Type B pancreatic cell (in vitro differentiated cells): Measurements from ENCODE around the gene AUH. TPM values are rescaled to one million over a fixed set of nuclear protein-coding genes. Genes with fewer than 3 reads are reported as not detected.

Experiments
- DNase-seq: peaks from one replicate; pipeline ENCODE4 v3.0.0; 2021; ENCODE audit warnings: mixed read lengths; ENCODE audit not compliant: unreplicated experiment; ENCODE audit errors: extremely low spot score
- H3K27ac Mint-ChIP-seq: 2 replicates; pipeline ENCODE4 v1.8.0; 2021; ENCODE audit warnings: mild to moderate bottlenecking, mixed read lengths
- H3K27me3 Mint-ChIP-seq: 2 replicates; pipeline ENCODE4 v1.8.0; 2021; ENCODE audit warnings: mixed read lengths
- H3K36me3 Mint-ChIP-seq: 2 replicates; pipeline ENCODE4 v1.8.0; 2021; ENCODE audit warnings: mixed read lengths
- H3K4me1 Mint-ChIP-seq: one replicate; pipeline ENCODE4 v1.8.0; 2021; ENCODE audit warnings: mixed read lengths; ENCODE audit not compliant: unreplicated experiment
- H3K4me3 Mint-ChIP-seq: 2 replicates; pipeline ENCODE4 v1.8.0; 2021; ENCODE audit warnings: mild to moderate bottlenecking, mixed read lengths
- H3K9me3 Mint-ChIP-seq: 2 replicates; pipeline ENCODE4 v1.8.0; 2021; ENCODE audit warnings: mixed read lengths
- total RNA-seq: library from RNA; stranded (reverse); gene quantifications from 2 replicates; pipeline ENCODE4 v1.2.1, GENCODE V29; 2021; ENCODE audit warnings: low replicate concordance
- TF ChIP-seq, protein P1 (sequence below): fragments of 200-600 bp; sonication (generic); conservative IDR thresholded peaks from 2 replicates; pipeline ENCODE4 v1.5.0; 2021; ENCODE audit warnings: antibody characterized with exemption, mild to moderate bottlenecking

The AUH gene
- total RNA-seq, 1 donor from 2014 or later, result 25.0 TPM

DNA sequence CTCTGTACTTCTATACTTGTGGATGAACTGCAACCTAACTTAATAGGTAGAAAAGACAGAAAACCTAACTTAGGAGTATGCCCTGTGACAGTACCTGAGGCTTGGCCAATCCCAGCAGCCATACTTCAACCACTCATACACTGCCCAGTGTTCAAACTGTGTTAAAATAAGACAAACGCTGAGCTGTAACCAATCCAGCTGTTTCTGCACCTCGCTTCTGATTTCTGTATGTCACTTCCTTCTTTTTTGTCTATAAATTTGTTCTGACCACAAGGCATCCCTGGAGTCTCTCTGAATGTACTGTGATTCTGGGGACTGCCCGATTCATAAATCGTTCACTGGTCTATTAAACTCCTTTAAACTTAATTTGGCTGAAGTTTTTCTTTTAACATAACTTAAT lies 41.4 kb downstream of the AUH start:
- Mint-ChIP-seq H3K4me3 (no peak overlapping the region), H3K9me3 (no peaks in the 10 kb centered on the region), H3K36me3 (peaks cover 19% of the 10 kb centered on the region), H3K27ac (no peak overlapping the region), H3K27me3 (no peaks in the 10 kb centered on the region), H3K4me1 (peaks cover 5% of the 10 kb centered on the region)
- TF ChIP-seq, protein P1, sequence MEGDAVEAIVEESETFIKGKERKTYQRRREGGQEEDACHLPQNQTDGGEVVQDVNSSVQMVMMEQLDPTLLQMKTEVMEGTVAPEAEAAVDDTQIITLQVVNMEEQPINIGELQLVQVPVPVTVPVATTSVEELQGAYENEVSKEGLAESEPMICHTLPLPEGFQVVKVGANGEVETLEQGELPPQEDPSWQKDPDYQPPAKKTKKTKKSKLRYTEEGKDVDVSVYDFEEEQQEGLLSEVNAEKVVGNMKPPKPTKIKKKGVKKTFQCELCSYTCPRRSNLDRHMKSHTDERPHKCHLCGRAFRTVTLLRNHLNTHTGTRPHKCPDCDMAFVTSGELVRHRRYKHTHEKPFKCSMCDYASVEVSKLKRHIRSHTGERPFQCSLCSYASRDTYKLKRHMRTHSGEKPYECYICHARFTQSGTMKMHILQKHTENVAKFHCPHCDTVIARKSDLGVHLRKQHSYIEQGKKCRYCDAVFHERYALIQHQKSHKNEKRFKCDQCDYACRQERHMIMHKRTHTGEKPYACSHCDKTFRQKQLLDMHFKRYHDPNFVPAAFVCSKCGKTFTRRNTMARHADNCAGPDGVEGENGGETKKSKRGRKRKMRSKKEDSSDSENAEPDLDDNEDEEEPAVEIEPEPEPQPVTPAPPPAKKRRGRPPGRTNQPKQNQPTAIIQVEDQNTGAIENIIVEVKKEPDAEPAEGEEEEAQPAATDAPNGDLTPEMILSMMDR, result no peak
- DNase-seq, result no peak

DNA sequence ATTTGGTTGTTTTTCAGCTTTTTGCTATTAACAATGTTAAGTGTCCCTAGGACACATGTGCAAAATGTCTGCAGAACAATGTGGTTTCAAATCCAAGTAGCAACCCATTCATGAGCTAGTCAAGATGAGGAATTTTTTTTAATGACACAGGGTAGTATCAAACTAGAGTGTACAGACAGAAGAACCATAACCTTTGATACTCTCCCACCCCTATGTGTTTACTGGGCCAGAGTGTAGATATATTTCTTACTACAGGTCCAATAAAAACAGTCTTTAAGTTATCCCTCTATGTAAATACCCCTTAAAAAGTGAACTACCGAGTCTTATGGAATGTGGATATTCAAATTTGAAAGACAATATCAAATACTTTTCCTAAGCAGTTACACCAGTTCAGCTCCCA lies 45.6 kb downstream of the AUH start:
- Mint-ChIP-seq H3K4me3 (no peak overlapping the region), H3K4me1 (peaks cover 11% of the 10 kb centered on the region), H3K27ac (no peak overlapping the region), H3K36me3 (peaks cover 22% of the 10 kb centered on the region), H3K9me3 (no peaks in the 10 kb centered on the region), H3K27me3 (no peaks in the 10 kb centered on the region)
- TF ChIP-seq, protein P1, result no peak
- no peak for DNase-seq

DNA sequence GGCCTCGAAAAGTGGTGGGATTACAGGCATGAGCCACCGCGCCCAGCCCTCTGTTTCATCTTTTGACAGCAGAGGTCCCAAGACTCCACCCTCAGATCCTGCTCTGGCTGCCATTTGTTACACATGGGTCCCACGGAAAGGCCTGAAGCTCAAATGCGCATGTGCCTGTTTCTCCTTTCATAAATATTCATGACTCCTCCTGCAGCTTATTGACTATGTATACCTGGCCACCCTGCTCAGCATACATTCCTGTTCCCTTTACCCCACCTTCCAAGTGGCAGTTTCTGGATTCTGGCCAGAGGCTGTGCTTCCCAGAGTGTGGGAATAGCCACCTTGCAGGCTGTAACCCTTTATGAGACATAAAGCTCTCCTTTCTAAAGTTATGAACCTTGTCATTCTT lies 46.5 kb downstream of the AUH start:
- peaks cover 28% of the 10 kb centered on the region for H3K36me3 Mint-ChIP-seq
- TF ChIP-seq, protein P1, result no peak
- H3K4me3 Mint-ChIP-seq, result peak overlapping the region; percentile 9
- H3K9me3 Mint-ChIP-seq, result peaks cover 4% of the 10 kb centered on the region
- no peak for DNase-seq
- H3K27me3 Mint-ChIP-seq, result no peaks in the 10 kb centered on the region
- no peak overlapping the region for H3K27ac Mint-ChIP-seq
- H3K4me1 Mint-ChIP-seq, result peaks cover 11% of the 10 kb centered on the region

DNA sequence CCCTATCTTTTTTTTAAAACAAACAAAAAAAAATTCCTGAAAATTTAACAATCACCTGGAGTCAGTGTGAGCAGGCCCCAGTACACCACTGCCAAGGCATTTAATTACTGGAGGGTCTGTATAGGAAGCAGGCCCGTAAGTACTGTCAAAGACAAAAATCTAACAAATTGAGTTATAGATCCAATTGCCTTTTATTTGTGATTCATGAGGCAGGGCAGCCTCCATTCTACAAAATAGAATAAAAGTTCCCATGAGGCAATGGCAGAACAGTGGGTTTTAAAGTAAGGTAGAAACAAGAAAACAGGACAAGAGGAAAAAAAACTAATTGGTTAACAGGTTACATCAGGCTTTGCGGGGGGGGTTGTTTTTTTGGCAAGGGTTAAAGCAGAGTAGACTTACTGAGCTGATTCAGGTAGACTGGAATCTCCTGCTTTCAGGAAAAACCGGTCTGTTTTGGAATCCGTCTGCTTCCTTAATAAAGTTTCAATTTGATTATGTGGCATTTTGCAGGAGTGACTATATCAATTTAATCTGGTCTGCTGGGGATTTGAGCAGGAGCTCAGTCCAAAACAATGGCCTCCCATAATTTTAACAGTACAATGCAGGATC lies 48.9 kb downstream of the AUH start:
- TF ChIP-seq, protein P1, result no peak
- no peaks in the 10 kb centered on the region for H3K27me3 Mint-ChIP-seq
- peaks cover 6% of the 10 kb centered on the region for H3K4me1 Mint-ChIP-seq
- H3K36me3 Mint-ChIP-seq, result peaks cover 36% of the 10 kb centered on the region
- H3K4me3 Mint-ChIP-seq, result peak overlapping the region; percentile 16
- peaks cover 9% of the 10 kb centered on the region for H3K9me3 Mint-ChIP-seq
- DNase-seq, result no peak
- H3K27ac Mint-ChIP-seq, result peak overlapping the region; percentile 21

DNA sequence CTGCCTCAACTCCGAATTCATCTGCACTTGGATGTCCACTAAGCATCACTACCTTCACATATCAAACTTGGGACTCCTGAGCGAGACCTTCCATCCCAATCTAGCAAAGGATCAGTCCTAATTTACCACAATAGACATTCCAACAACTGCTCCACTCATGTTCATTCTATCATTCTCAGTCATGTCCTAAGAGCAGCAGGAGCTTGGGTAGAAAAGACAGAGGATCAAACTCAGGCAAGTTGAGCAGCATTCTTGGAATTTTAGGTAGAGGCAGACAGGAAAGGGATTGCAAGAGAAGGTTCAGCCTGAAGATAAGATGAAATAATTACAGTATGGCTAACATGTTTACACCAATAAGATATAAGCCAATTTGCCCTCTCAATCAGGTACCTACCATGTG lies 51.7 kb downstream of the AUH start:
- peaks cover 9% of the 10 kb centered on the region for H3K9me3 Mint-ChIP-seq
- H3K27ac Mint-ChIP-seq, result peak overlapping the region; percentile 25
- peaks cover 36% of the 10 kb centered on the region for H3K36me3 Mint-ChIP-seq
- peaks cover 10% of the 10 kb centered on the region for H3K4me1 Mint-ChIP-seq
- no peaks in the 10 kb centered on the region for H3K27me3 Mint-ChIP-seq
- TF ChIP-seq, protein P1, result no peak
- DNase-seq, result no peak
- H3K4me3 Mint-ChIP-seq, result no peak overlapping the region

DNA sequence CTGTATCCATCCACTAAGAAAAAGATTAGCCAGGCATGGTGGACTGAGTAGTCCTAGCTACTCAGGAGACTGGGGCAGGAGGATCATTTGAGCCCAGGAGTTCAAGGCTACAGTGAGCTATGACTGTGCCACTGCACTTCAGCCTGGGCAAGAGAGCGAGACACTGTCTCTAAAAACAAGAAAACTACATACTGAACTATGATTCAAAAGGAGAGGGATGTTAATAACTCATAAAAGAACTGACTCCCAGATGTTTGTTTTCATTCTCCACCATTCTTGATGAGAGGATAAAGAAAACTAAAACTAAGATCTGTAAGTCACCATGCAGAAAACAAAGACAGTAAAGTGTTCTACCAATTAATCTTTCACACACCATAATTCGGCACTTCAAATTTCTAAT lies 53.5 kb downstream of the AUH start:
- H3K4me1 Mint-ChIP-seq, result peaks cover 16% of the 10 kb centered on the region
- peaks cover 9% of the 10 kb centered on the region for H3K9me3 Mint-ChIP-seq
- no peak for DNase-seq
- no peaks in the 10 kb centered on the region for H3K27me3 Mint-ChIP-seq
- TF ChIP-seq, protein P1, result no peak
- no peak overlapping the region for H3K27ac Mint-ChIP-seq
- no peak overlapping the region for H3K4me3 Mint-ChIP-seq
- H3K36me3 Mint-ChIP-seq, result peaks cover 43% of the 10 kb centered on the region
